ENCODE results near the gene SGCA. TPM values are rescaled to one million over a fixed set of nuclear protein-coding genes. Genes with fewer than 3 reads are reported as not detected.

The SGCA gene
- total RNA-seq, 1 donor from 2014 or later = not detected

DNA sequence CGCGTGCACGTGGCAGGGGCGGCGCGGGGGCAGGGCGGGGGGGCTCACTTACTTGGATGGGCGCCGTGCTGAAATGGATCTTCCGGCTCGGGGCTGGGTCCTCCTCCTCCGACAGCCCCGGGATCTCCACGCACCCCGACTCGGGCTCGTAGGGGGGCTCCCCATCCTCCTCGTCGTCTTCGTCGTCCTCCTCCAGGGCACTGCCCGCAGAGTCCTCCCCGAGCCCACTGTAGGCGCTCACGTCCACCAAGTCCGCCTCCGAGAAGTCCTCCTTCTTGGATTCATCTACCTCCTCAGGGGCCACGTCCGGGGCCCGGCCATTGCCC is 16.8 kb upstream of the SGCA start:
- TF ChIP-seq, protein P1, sequence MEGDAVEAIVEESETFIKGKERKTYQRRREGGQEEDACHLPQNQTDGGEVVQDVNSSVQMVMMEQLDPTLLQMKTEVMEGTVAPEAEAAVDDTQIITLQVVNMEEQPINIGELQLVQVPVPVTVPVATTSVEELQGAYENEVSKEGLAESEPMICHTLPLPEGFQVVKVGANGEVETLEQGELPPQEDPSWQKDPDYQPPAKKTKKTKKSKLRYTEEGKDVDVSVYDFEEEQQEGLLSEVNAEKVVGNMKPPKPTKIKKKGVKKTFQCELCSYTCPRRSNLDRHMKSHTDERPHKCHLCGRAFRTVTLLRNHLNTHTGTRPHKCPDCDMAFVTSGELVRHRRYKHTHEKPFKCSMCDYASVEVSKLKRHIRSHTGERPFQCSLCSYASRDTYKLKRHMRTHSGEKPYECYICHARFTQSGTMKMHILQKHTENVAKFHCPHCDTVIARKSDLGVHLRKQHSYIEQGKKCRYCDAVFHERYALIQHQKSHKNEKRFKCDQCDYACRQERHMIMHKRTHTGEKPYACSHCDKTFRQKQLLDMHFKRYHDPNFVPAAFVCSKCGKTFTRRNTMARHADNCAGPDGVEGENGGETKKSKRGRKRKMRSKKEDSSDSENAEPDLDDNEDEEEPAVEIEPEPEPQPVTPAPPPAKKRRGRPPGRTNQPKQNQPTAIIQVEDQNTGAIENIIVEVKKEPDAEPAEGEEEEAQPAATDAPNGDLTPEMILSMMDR (IDR thresholded peaks at IDR 0.05; ENCODE audit: unreplicated experiment) = no peak
- H3K4me3 Mint-ChIP-seq (ENCODE audit: unreplicated experiment) = peak overlapping the region; percentile 95
- H3K36me3 Mint-ChIP-seq (ENCODE audit: low read depth, unreplicated experiment) = peaks cover 12% of the 10 kb centered on the region
- H3K9me3 Mint-ChIP-seq (ENCODE audit: unreplicated experiment) = no peaks in the 10 kb centered on the region
- peaks cover 49% of the 10 kb centered on the region for H3K4me1 Mint-ChIP-seq (ENCODE audit: unreplicated experiment)
- no peak for DNase-seq (ENCODE audit: low spot score)
- H3K27ac Mint-ChIP-seq (ENCODE audit: unreplicated experiment) = no peak overlapping the region
- H3K27me3 Mint-ChIP-seq (ENCODE audit: unreplicated experiment) = peaks cover 20% of the 10 kb centered on the region

DNA sequence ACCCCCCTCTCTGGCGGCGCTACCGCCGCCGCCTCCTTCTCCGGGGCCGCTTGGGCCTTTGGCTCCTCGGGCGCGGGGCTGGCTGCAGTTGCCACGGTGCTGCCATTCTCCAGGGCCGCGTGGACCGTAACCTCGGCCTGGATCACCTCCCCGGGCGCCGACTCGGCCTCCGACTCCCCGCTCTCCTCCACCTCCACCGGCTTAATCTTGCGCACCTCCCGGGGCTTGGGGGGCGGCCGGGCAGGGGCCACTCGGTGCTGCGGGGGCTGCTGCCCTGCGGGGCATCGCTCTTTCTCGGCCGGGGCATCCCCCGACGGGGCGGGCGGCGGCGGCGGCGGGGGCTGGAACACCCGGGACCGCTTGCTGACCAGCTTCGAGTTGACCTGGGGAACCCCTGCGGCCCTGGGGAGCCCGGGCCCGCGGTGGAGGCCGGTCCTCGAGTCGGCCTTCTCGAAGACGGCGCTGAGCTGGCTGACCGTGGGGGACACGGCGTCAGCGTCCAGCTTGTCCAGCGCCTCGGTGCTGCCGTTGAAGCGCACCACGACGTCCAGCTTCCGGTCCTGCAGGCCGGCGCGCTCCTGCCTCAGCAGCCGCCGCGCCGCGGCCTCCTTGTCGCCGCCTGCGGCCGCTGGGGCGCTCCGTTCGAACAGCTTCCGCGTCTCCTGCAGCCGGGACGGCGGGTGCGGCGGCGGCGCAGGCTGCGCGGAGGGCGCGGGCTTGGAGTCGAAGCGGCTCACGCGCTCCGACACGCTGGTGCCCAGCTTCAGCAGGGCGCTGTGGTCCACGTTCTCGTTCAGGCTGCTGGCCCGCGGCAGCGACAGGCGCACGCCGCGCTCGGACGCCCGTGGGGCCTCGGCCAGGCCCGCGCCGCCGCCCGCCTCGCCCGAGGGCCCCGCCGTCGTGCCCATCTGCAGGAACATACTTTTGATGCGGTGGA is 16.1 kb upstream of the SGCA start:
- peaks cover 5% of the 10 kb centered on the region for H3K36me3 Mint-ChIP-seq (ENCODE audit: low read depth, unreplicated experiment)
- H3K4me3 Mint-ChIP-seq (ENCODE audit: unreplicated experiment) = peak overlapping the region; percentile 95
- TF ChIP-seq, protein P1 (IDR thresholded peaks at IDR 0.05; ENCODE audit: unreplicated experiment) = no peak
- H3K4me1 Mint-ChIP-seq (ENCODE audit: unreplicated experiment) = peaks cover 42% of the 10 kb centered on the region
- no peak overlapping the region for H3K27ac Mint-ChIP-seq (ENCODE audit: unreplicated experiment)
- DNase-seq (ENCODE audit: low spot score) = peak; percentile 70
- no peaks in the 10 kb centered on the region for H3K9me3 Mint-ChIP-seq (ENCODE audit: unreplicated experiment)
- H3K27me3 Mint-ChIP-seq (ENCODE audit: unreplicated experiment) = peaks cover 17% of the 10 kb centered on the region

DNA sequence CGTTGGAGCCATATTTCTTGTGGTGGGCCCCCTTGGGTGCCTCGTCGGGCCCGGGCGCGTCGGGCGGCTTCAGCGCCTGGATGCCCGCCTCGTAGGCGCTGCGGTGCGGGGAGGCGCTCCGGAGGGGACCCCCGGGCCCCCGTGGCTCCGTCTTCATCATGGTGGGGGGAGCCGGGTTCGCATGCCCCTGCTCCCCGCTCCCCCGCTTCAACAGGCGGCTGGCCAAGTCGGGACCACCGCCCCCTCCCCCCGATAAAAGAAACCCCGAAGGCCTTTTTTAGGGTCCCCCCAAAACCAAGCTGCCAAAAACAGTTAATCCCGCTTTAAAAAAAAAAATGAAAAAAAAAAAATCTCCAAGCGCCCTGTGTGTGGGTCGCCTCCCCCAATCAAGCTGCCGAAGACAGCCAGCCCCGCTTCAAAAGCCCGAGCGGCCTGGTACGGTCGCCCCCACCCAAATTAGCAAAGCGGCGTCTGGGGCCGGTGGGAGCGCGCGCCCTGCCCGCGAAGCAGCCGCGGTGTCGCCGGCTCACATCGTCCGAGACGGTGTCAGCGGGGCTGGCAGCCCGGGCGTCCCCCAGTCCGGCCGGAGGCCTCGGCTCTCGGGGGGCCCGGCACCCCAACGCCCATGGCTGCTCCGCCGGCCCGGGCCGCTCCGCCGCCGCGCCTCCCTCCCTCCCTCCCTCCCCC is 15.3 kb upstream of the SGCA start, which contains the start of gene PPP1R9B:
Gene PPP1R9B, minus strand, starts transcription at position 324 of the 687 bp plus-strand sequence. Its CDS starts 164 bp downstream, at position 160.
- TF ChIP-seq, protein P1 (IDR thresholded peaks at IDR 0.05; ENCODE audit: unreplicated experiment) = no peak
- H3K27ac Mint-ChIP-seq (ENCODE audit: unreplicated experiment) = peak within 1 kb of the TSS; percentile 93
- H3K36me3 Mint-ChIP-seq (ENCODE audit: low read depth, unreplicated experiment) = peaks cover 4% of the 10 kb centered on the region
- H3K4me3 Mint-ChIP-seq (ENCODE audit: unreplicated experiment) = peak within 1 kb of the TSS; percentile 95
- peaks cover 17% of the 10 kb centered on the region for H3K27me3 Mint-ChIP-seq (ENCODE audit: unreplicated experiment)
- H3K9me3 Mint-ChIP-seq (ENCODE audit: unreplicated experiment) = no peaks in the 10 kb centered on the region
- DNase-seq (ENCODE audit: low spot score) = no peak
- H3K4me1 Mint-ChIP-seq (ENCODE audit: unreplicated experiment) = peaks cover 39% of the 10 kb centered on the region

DNA sequence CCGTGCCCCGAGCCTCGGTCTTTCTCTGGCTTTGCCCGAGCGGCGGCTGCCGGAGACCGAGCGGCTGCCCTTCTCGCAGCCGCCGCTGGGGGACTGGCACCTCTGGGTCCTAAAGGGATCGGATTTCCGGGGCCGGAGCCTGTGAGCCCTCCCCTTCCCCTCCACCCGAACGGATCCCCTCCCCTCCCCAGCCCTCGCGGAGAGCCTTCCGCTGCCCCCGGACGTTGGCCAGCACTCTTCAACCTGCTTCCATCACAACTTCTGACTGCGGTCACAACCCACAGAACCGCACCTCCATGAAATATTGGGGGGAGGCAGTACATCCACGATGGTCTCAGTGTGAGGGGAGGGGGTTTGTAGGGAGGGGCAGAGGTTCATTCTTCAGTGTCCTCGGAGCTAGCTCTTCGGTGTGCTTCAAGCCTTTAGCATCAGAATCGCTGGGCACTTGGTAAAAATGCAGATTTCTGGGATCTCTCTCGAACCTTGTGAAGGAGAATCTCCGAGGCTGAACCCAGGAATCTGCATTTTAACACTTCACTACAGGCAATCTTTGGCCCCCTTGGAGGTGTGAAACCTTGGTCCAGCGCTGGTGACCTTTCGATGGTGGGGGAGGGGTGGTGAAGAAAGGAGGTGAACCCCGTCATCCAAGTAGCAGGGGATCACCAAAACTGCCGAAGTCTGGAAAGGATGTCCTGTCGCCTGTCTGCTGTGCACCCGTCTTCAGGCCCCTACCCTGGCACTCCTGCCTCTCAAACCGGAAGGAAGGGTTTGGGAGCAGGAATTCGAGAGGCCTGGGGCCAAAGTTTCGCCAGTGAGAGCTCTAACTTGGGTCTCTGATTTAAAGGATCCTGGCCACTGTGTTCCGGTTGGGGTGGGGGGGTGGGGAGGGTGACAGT is 14.5 kb upstream of the SGCA start:
- no peaks in the 10 kb centered on the region for H3K9me3 Mint-ChIP-seq (ENCODE audit: unreplicated experiment)
- H3K27me3 Mint-ChIP-seq (ENCODE audit: unreplicated experiment) = peaks cover 17% of the 10 kb centered on the region
- H3K27ac Mint-ChIP-seq (ENCODE audit: unreplicated experiment) = peak overlapping the region; percentile 93
- H3K4me3 Mint-ChIP-seq (ENCODE audit: unreplicated experiment) = peak overlapping the region; percentile 92
- peak; percentile 91 for DNase-seq (ENCODE audit: low spot score)
- H3K36me3 Mint-ChIP-seq (ENCODE audit: low read depth, unreplicated experiment) = peaks cover 4% of the 10 kb centered on the region
- TF ChIP-seq, protein P1 (IDR thresholded peaks at IDR 0.05; ENCODE audit: unreplicated experiment) = peak; percentile 75
- peaks cover 34% of the 10 kb centered on the region for H3K4me1 Mint-ChIP-seq (ENCODE audit: unreplicated experiment)
